Astrocyte (in vitro differentiated cells and primary cell): ENCODE data around the gene MCL1.

Experiments
- CTCF ChIP-seq: IDR thresholded peaks from 2 replicates; pipeline ENCODE4 v1.5.1; 2011; ENCODE audit warnings: low read depth, mild to moderate bottlenecking, inconsistent platforms, low read length, moderate library complexity; ENCODE audit not compliant: insufficient read depth
- EZH2 ChIP-seq: IDR thresholded peaks from 2 replicates; pipeline ENCODE4 v1.6.1; 2012; ENCODE audit warnings: mild to moderate bottlenecking, low read length, inconsistent platforms; ENCODE audit not compliant: insufficient read depth

- no peak for TF ChIP-seq CTCF
- TF ChIP-seq EZH2, result no peak
These were observed 25.9 kb downstream of the MCL1 start for GRCh38 chr1:150553392-150554085.
